B cell (primary cell): ENCODE data around the gene SGTA.

Source experiments
- EZH2 ChIP-seq: IDR thresholded peaks from 2 replicates; pipeline ENCODE4 v1.6.1; 2012; ENCODE audit warnings: borderline replicate concordance, low read depth, mild to moderate bottlenecking, moderate library complexity, low read length; ENCODE audit not compliant: insufficient read depth, poor library complexity, severe bottlenecking
- TF ChIP-seq, protein P1 (sequence below): fragments of 200-600 bp; IDR thresholded peaks from one replicate; pipeline ENCODE4 v1.8.0; 2022; ENCODE audit warnings: antibody characterized with exemption, mild to moderate bottlenecking

- TF ChIP-seq, protein P1, sequence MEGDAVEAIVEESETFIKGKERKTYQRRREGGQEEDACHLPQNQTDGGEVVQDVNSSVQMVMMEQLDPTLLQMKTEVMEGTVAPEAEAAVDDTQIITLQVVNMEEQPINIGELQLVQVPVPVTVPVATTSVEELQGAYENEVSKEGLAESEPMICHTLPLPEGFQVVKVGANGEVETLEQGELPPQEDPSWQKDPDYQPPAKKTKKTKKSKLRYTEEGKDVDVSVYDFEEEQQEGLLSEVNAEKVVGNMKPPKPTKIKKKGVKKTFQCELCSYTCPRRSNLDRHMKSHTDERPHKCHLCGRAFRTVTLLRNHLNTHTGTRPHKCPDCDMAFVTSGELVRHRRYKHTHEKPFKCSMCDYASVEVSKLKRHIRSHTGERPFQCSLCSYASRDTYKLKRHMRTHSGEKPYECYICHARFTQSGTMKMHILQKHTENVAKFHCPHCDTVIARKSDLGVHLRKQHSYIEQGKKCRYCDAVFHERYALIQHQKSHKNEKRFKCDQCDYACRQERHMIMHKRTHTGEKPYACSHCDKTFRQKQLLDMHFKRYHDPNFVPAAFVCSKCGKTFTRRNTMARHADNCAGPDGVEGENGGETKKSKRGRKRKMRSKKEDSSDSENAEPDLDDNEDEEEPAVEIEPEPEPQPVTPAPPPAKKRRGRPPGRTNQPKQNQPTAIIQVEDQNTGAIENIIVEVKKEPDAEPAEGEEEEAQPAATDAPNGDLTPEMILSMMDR = no peak
- no peak for TF ChIP-seq EZH2
Observed at GRCh38 chr19:2755811-2756210, 27.3 kb downstream of the SGTA start.
